Retina (tissue), 1 donor: ENCODE measurements around the gene KATNAL2.

Experiments
- DNase-seq: peaks from one replicate; pipeline ENCODE4 v3.0.0-alpha.2; 2016

The KATNAL2 gene

GRCh38 chr18:46917108-46917802 is at the start of gene KATNAL2, which contains the start of gene PIAS2:
TSS of gene KATNAL2 (plus strand) at chr18:46917602. CDS start at chr18:46946873, 29,271 bp downstream.
TSS of gene PIAS2 (minus strand) at chr18:46917507. CDS start at chr18:46917345, 162 bp downstream.
- peak; percentile 89 for DNase-seq

- DNase-seq: no peak
These were observed 49.1 kb upstream of the KATNAL2 start for GRCh38 chr18:46868169-46868921.

GRCh38 chr18:46877329-46877987 is 39.9 kb upstream of the KATNAL2 start:
- no peak for DNase-seq

- DNase-seq: no peak
These were observed 34.2 kb upstream of the KATNAL2 start for GRCh38 chr18:46883180-46883579.

GRCh38 chr18:46886893-46887292 is 30.5 kb upstream of the KATNAL2 start:
- no peak for DNase-seq

- DNase-seq: no peak
These were observed 28.4 kb upstream of the KATNAL2 start for GRCh38 chr18:46888965-46889364.

- no peak for DNase-seq
These were observed 25.6 kb upstream of the KATNAL2 start for GRCh38 chr18:46891742-46892214.

GRCh38 chr18:46892842-46893241 is 24.6 kb upstream of the KATNAL2 start:
- no peak for DNase-seq

- DNase-seq: no peak
These were observed 24.0 kb upstream of the KATNAL2 start for GRCh38 chr18:46893360-46893759.

GRCh38 chr18:46894124-46894523 is 23.3 kb upstream of the KATNAL2 start:
- DNase-seq: no peak

GRCh38 chr18:46899274-46899948 is 18.0 kb upstream of the KATNAL2 start:
- DNase-seq: no peak

GRCh38 chr18:46903406-46903805 is 14.0 kb upstream of the KATNAL2 start:
- no peak for DNase-seq

- DNase-seq: no peak
These were observed 7.9 kb upstream of the KATNAL2 start for GRCh38 chr18:46909497-46909896.

- no peak for DNase-seq
These were observed 6.5 kb upstream of the KATNAL2 start for GRCh38 chr18:46910856-46911255.

- DNase-seq: no peak
These were observed 1.4 kb upstream of the KATNAL2 start for GRCh38 chr18:46915800-46916550.

- peak; percentile 68 for DNase-seq
These were observed 773 bp upstream of the KATNAL2 start for GRCh38 chr18:46916551-46917107.

GRCh38 chr18:46917803-46918600 is 600 bp downstream of the KATNAL2 start:
- DNase-seq: peak; percentile 73

GRCh38 chr18:46920067-46920466 is 2.7 kb downstream of the KATNAL2 start:
- no peak for DNase-seq

GRCh38 chr18:46920653-46921052 is 3.3 kb downstream of the KATNAL2 start:
- DNase-seq: no peak

GRCh38 chr18:46939337-46939963 is 22.0 kb downstream of the KATNAL2 start:
- DNase-seq: no peak
